HG03342 (cell line): Measurements from ENCODE around the gene AMACR.
"Not testable (repeated sequence)": the region's sequence is repeated elsewhere in the genome, so short reads cannot be mapped to it uniquely, and the experiment has no call there.

Experiments
- ATAC-seq: cut with Tn5 transposase; IDR thresholded peaks from one replicate; pipeline ENCODE4 v1.9.1; 2021; ENCODE audit warnings: mild to moderate bottlenecking, moderate library complexity; ENCODE audit not compliant: unreplicated experiment

AMACR gene

DNA sequence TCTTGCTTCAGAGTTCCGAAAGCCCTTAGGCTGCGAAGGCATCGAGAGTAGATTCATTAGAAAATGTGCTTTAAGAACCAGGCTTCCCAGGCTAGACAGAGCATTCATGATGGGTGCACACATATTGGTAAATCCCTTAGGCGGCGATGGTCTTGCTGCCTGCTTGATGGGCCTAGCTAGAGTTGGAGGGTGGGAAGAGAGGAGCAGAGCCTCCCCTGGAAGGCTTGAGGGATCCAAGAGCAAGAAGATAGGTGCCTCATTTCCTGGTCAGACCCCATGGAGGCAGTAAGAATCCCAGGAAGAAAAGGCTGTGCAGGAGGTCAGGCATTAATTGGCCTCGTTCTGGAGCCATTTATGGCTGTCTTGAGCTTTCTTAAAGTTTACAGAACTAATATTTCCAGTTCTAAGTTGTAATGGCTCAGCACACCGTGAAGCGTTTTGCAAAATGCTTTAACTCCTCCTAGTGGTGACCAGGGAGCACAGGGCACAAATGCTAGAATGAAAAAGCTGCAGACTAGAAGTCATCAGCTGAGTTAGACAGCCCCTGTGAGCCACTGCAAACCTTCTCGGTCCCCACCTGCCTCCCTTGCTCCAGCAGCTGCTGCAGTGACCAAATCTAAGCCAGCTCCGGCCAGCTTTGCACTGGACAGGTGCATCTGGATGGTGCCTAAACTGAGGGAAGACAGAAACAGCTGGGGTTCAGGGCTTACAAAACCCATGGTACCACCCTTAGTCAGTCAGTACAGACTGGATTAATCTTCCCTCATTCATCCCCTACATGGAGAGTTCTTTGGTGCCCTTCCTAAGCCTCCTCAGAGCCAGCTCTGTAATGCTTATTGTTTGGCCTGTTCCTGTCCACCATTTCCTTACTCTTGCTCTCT, 38.0 kb downstream of the AMACR start:
- peak; percentile 87 for ATAC-seq

DNA sequence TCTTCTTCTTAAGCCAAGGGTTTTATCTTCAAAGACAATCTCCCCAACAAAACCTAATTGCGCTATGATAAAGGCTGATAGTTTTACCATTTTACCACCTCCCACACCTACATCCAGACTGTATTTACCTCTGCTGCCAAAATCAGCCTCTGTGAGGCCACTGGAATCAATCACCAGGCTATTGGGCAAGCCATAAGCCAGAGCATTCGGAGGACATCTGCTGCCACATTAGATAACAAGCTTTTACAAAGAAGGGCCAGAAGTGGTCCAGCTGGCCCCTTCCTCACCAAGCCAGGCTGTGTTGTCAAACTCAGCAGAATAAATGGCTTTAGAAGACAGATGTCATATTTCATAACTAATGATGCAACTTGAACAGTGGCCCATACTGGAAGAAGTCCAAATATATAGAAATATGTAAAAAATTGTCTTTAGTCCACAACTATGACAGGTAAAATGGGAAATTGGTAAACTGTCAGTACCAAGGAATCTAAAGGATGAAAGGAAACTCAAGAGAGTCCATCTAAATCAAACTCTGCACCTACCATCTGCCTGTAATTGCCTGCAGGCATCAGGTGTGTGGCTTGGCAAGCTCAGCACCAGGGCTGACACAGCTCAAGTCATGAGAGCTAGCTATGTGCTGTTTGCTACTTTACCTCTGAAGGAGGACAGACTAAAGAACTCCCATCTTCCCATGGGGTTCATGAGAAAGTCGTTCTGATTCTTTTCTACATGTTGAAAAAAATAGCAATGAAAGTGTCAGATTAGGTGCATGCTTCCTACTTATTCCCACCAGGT, 39.4 kb downstream of the AMACR start:
- no peak for ATAC-seq

DNA sequence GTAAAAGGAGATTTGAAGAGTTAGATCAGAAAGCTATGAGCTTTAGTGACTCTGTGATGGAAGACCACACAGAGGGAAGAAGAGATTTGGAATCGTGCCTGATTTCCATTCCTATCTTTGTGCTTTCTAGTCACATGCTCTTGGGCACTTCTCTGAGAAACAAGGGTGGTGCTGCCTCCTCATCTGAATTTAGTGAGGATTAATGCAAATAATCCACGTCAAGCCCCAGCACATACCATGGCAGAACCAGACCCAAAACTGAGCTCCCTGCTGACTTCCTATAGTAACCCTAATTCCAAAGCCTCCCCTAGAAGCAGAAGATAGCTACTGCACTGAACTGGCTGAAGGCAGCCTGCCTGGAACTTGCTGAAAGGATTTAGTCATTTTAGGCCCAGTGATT, 41.0 kb downstream of the AMACR start:
- no peak for ATAC-seq

DNA sequence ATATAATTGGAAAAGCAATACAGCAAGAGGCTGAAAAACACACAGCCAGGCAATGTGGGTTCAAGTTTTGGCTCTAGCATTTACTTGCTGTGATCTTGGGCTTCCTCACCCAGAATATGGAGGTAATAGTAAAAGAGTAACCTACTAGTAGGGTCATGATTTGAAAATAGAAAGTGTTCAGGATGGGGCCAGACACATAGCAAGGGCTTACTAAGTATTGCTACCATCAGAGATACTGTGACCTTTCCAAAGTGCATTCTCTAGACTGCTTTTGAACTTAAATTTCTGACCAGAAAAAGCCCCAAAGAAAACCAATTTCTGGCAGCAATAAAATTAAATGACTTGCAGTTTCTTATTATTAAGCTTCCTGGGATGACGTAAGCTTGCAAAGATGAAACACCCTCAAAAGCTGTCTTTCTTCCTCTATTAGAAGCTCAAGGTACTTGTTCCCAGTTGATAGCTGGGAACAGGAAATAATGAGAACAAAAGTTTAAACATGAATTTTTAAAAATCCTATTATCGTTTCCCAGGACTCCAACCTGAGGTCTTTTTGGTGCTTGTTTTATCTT, 43.6 kb downstream of the AMACR start:
- no peak for ATAC-seq

DNA sequence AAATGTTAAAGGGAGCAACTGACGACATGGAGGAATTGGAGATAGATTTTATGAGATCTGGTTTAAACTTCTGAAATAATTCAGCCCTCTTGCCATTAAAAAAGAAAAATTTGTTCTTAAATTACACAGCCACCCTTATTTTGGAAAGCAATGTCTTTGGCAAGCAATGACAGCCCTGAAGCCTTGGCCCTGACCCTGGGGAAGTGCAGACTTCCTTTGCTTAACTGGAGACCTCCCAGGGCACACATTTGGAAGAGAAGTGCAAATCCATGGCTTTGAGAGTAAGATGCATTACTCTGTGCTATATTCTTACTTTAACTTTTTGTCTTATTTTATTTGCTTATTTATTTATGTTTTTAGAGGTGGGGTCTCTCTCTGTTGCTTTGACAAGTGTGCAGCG, 49.7 kb downstream of the AMACR start:
- ATAC-seq: no peak

DNA sequence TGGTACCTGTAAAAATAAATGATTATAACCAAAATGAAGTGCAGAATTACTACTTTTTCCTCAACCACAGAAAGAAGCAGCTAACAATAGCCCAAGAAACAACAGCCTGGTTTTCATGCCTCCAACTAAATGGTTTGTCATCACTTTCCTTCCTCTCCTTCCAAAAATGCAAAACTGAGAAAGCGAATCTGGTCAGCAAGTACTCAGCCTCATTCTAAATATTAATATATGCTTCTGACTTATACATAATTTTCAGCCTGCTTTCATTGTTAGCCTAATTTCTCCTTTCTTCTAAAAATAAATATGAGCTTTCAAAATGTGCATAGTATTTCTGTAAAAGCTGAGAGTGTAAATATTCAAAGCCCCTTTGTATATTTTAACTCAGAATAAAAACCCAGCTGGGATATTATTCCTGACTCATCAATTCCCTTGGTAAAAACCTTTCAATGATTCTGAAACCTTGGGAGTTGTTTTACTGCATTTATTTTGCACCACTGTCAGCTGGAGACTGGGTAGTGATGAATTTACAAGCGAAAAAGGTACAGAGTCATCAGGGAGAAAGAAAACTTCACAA, 50.2 kb downstream of the AMACR start:
- ATAC-seq: no peak

DNA sequence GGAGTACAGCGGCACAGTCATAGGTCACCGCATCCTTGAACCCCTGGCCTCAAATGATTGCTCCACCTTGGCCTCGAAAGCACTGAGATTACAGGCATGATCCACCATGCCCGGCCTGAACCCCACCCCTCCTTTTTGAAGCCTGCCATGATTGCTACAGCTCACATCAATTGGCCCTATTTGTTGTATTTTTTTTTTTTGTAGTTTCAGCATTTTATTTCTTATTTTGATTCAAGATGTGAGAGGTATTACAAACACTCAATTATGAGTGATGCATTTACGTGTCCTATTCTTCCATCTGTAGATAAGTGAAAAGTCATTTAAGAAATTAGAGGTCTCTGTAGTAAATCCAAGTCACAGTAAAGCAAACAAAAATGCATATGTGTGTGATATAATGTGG, 55.7 kb downstream of the AMACR start:
- not testable (repeated sequence) for ATAC-seq

DNA sequence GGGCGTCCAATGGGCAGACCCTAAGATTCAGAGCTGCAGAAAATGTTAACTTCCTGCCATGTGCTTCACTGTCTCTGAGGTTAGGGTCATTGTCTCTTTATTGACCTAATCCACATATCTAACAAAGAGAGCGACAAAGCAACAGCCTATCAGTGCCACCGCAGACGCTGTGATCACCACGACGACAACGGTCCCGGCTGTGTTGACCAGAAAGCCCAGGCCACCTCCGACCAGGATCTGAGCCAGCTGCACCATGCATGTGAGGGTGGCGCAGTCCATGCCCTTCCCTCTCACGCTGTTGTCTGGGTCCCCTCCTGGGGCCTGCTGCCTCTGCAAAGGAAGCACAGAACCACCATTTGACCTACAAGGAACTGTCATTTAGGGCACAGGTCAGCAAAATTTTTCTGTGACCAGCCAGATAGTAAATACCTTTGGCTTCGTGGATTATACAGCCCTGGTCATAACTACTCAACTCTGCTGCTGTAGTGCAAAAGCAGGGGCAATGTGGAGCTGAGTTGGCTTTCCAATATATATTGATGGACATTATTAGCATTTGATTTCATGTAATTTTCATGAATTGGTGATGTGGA, 63.2 kb downstream of the AMACR start:
- no peak for ATAC-seq

DNA sequence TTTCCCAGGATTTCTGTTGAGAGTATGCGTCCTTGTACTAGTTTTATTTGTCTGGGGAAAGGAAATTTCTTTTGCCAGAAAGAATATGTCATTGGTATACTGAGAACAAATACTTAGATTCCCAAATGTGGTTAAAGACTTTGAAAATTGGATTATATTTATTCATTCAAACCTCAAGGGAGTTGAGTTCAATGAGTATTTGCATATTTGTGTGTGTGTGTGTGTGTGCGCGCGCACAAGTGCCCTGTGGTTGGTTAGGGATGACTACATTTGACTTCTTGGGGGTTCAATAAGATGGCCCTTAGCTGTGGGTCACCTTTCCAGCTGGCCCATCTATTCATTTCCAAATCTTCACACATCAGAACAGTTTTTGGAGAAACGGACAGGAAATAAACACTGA, 66.8 kb downstream of the AMACR start:
- no peak for ATAC-seq

DNA sequence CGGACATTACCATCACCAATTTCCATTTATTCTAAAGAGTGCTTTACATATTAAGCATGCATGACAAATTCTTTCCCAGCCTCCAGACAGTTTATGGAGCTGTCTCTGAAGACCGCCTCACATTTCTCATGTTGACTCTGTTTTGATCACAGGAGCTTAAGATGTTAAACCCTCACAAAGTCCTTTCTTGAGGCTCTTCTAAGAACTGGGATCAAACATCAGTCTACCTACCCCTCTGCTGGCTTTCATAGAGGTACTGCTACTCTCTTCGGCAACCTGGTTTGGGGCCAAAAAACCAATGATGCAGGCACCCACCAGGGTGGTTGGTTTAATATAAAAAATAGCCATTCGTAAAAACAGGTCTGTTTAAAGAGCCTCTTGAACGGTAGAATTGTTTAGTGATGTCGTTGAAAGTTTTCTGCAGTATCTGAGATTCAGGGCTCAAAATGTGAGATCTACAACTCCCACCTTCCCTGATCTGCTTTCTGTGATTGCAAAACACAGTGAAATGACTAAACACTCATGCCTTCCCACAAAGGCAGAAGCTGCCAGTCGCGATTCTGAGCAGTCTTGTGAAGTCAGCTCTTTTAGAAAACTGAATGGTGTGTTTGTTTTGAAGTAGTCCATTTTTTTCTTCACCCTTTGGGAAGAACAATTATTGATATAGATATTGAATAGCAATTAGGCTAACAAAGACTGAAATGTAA, 68.1 kb downstream of the AMACR start:
- no peak for ATAC-seq

DNA sequence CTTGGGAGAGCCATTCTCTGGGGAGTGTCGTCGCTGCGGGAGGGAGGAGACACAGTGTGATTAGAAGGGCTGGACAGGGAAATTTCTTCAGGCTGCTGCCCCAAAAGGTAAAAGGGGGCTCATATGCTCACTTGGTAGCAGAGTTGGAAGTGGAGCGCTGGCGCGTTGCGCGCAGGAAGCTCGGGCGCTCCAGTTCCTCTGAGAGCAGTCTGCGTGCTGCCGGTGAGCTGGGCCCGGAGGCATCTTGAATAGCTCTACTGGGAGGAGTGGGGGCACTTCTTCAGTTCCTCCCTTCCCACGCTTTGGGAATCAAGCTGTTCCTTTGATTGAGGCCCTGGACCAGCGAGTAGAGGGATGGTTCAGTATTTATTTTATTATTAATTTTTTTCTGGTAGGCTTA, 69.0 kb downstream of the AMACR start:
- ATAC-seq: no peak

DNA sequence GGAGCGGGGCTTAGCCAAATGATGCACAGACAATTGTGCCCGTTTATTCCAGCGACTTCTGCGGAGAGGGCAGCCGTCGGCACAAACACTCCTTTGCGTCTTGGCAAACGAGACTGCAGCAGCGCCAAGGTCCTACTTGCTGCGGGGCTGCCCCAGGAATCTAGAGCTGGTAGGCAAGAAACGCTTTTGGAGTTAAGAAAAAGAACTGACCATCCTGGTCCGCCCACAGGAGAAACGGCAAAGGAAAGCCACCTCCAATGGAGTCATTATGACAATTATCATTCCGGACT, 69.4 kb downstream of the AMACR start:
- ATAC-seq: no peak

DNA sequence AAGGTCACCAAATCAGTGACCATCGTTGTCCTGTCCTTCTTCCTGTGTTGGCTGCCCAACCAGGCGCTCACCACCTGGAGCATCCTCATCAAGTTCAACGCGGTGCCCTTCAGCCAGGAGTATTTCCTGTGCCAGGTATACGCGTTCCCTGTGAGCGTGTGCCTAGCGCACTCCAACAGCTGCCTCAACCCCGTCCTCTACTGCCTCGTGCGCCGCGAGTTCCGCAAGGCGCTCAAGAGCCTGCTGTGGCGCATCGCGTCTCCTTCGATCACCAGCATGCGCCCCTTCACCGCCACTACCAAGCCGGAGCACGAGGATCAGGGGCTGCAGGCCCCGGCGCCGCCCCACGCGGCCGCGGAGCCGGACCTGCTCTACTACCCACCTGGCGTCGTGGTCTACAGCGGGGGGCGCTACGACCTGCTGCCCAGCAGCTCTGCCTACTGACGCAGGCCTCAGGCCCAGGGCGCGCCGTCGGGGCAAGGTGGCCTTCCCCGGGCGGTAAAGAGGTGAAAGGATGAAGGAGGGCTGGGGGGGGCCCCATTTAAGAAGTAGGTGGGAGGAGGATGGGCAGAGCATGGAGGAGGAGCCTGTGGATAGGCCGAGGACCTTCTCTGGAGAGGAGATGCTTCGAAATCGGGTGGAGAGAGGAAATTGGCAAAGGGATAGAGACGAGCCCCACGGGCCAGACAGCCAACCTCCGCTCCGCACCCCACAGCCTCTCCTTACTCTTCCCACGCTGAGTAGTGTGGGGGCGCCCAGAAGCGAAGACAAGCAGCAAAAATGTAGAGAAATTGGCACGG, 69.9 kb downstream of the AMACR start:
- no peak for ATAC-seq

DNA sequence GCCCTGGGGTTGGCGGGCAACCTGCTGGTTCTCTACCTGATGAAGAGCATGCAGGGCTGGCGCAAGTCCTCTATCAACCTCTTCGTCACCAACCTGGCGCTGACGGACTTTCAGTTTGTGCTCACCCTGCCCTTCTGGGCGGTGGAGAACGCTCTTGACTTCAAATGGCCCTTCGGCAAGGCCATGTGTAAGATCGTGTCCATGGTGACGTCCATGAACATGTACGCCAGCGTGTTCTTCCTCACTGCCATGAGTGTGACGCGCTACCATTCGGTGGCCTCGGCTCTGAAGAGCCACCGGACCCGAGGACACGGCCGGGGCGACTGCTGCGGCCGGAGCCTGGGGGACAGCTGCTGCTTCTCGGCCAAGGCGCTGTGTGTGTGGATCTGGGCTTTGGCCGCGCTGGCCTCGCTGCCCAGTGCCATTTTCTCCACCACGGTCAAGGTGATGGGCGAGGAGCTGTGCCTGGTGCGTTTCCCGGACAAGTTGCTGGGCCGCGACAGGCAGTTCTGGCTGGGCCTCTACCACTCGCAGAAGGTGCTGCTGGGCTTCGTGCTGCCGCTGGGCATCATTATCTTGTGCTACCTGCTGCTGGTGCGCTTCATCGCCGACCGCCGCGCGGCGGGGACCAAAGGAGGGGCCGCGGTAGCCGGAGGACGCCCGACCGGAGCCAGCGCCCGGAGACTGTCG, 70.7 kb downstream of the AMACR start:
- ATAC-seq: no peak

DNA sequence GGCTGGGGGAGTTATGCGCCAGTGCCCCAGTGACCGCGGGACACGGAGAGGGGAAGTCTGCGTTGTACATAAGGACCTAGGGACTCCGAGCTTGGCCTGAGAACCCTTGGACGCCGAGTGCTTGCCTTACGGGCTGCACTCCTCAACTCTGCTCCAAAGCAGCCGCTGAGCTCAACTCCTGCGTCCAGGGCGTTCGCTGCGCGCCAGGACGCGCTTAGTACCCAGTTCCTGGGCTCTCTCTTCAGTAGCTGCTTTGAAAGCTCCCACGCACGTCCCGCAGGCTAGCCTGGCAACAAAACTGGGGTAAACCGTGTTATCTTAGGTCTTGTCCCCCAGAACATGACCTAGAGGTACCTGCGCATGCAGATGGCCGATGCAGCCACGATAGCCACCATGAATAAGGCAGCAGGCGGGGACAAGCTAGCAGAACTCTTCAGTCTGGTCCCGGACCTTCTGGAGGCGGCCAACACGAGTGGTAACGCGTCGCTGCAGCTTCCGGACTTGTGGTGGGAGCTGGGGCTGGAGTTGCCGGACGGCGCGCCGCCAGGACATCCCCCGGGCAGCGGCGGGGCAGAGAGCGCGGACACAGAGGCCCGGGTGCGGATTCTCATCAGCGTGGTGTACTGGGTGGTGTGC, 71.4 kb downstream of the AMACR start, which contains the start of gene RXFP3:
Gene RXFP3 (plus strand): TSS at position 6 of the 636 bp plus-strand sequence. CDS start 355 bp downstream, at position 361.
- ATAC-seq: no peak
